HG03064 (cell line): Measurements from ENCODE around the gene SBF2.
"Not testable (repeated sequence)": the region's sequence is repeated elsewhere in the genome, so short reads cannot be mapped to it uniquely, and the experiment has no call there.

Experiments
- ATAC-seq: cut with Tn5 transposase; IDR thresholded peaks from one replicate; pipeline ENCODE4 v1.9.1; 2021; ENCODE audit warnings: low read depth; ENCODE audit not compliant: unreplicated experiment

Gene SBF2

GRCh38 chr11:10125522-10126133 lies 168.4 kb downstream of the SBF2 start:
- no peak for ATAC-seq

GRCh38 chr11:10122326-10123197 lies 171.5 kb downstream of the SBF2 start:
- ATAC-seq = no peak

- no peak for ATAC-seq
Observed at GRCh38 chr11:10118865-10119264, 175.2 kb downstream of the SBF2 start.

- ATAC-seq = no peak
Observed at GRCh38 chr11:10117709-10118351, 176.2 kb downstream of the SBF2 start.

- ATAC-seq = no peak
Observed at GRCh38 chr11:10116588-10116987, 177.4 kb downstream of the SBF2 start.

GRCh38 chr11:10114593-10115404 lies 179.2 kb downstream of the SBF2 start:
- no peak for ATAC-seq

- no peak for ATAC-seq
Observed at GRCh38 chr11:10113852-10114251, 180.2 kb downstream of the SBF2 start.

- no peak for ATAC-seq
Observed at GRCh38 chr11:10109806-10110205, 184.2 kb downstream of the SBF2 start.

- ATAC-seq = no peak
Observed at GRCh38 chr11:10108915-10109680, 184.9 kb downstream of the SBF2 start.

GRCh38 chr11:10107497-10107896 lies 186.5 kb downstream of the SBF2 start:
- no peak for ATAC-seq

- no peak for ATAC-seq
Observed at GRCh38 chr11:10097615-10098014, 196.4 kb downstream of the SBF2 start.

- ATAC-seq = no peak
Observed at GRCh38 chr11:10096987-10097386, 197.0 kb downstream of the SBF2 start.

GRCh38 chr11:10095412-10096208 lies 198.4 kb downstream of the SBF2 start:
- no peak for ATAC-seq

GRCh38 chr11:10092426-10092825 lies 201.6 kb downstream of the SBF2 start:
- no peak for ATAC-seq

GRCh38 chr11:10091314-10092045 lies 202.5 kb downstream of the SBF2 start:
- no peak for ATAC-seq

- not testable (repeated sequence) for ATAC-seq
Observed at GRCh38 chr11:10087923-10088225, 206.1 kb downstream of the SBF2 start.

GRCh38 chr11:10087186-10087922 lies 206.7 kb downstream of the SBF2 start:
- no peak for ATAC-seq

- no peak for ATAC-seq
Observed at GRCh38 chr11:10080138-10080537, 213.9 kb downstream of the SBF2 start.
